BJ (cell line): Measurements from ENCODE around the gene B3GAT3. TPM values are rescaled to one million over a fixed set of nuclear protein-coding genes. Genes with fewer than 3 reads are reported as not detected.

Experiments
- CTCF ChIA-PET: fragments of 350-600 bp; formaldehyde crosslinking; extraction: SDS; loops from one replicate; lab custom pipeline; 2021; ENCODE audit warnings: antibody characterized with exemption, inconsistent platforms; lab: Yijun Ruan, JAX
- POLR2A ChIA-PET: fragments of 300-600 bp; sonication (Branson Sonifier 250); formaldehyde crosslinking; extraction: SDS; loops from one replicate; lab custom pipeline; 2021; ENCODE audit warnings: antibody characterized with exemption; lab: Charles Lee
- DNase-seq: peaks from one replicate; pipeline ENCODE4 v3.0.0-alpha.2; 2011; ENCODE audit warnings: low read depth
- H3K27me3 ChIP-seq: 2 replicates; pipeline ENCODE4 v1.6.0; 2011; ENCODE audit warnings: low read length; ENCODE audit not compliant: control insufficient read depth, insufficient read depth
- H3K36me3 ChIP-seq: 2 replicates; pipeline ENCODE4 v1.5.1; 2011; ENCODE audit warnings: low read length; ENCODE audit not compliant: control insufficient read depth, insufficient read depth
- H3K4me3 ChIP-seq: 2 replicates; pipeline ENCODE4 v1.5.1; 2011; ENCODE audit warnings: low read depth, mild to moderate bottlenecking, control low read depth, low read length
- CTCF ChIP-seq: IDR thresholded peaks from 2 replicates; pipeline ENCODE4 v1.5.1; 2011; ENCODE audit warnings: low read depth, mild to moderate bottlenecking, control low read depth, inconsistent platforms, low read length, moderate library complexity; ENCODE audit not compliant: insufficient read depth
- polyA plus RNA-seq: library from polyadenylated mRNA; depleted of rRNA; stranded (reverse); fragments of >200 nt; gene quantifications from 2 replicates; pipeline ENCODE4 v1.2.3, GENCODE V29; 2011

Gene B3GAT3
- polyA plus RNA-seq, 1 experiment: 42.4 TPM

GRCh38 chr11:62614275-62614674 is 7.5 kb downstream of the B3GAT3 start:
- no peak overlapping the region for H3K4me3 ChIP-seq
- POLR2A ChIA-PET: no interaction called here
- CTCF ChIA-PET: no interaction called here
- TF ChIP-seq CTCF: no peak
- DNase-seq: no peak
- H3K27me3 ChIP-seq: no peaks in the 10 kb centered on the region
- peaks cover 12% of the 10 kb centered on the region for H3K36me3 ChIP-seq

- POLR2A ChIA-PET: no interaction called here
Measured at GRCh38 chr11:62613291-62613778, 8.5 kb downstream of the B3GAT3 start.

GRCh38 chr11:62612366-62613290 is 9.2 kb downstream of the B3GAT3 start, which contains the start of the genes EML3 and ROM1:
Gene EML3, minus strand, starts transcription at chr11:62612775. Its CDS starts 318 bp downstream, at chr11:62612457.
Gene ROM1, plus strand, starts transcription at chr11:62613257. Its CDS starts 25 bp downstream, at chr11:62613282.
- peaks cover 15% of the 10 kb centered on the region for H3K36me3 ChIP-seq
- peak within 1 kb of the TSS; percentile 65 for H3K4me3 ChIP-seq
- TF ChIP-seq CTCF: peak; percentile 70
- POLR2A ChIA-PET: interaction anchor here (0.7 kb wide), 1 partner anchor 52 kb away, joined by 4 read pairs; no protein-coding TSS in a partner anchor
- DNase-seq: no peak
- H3K27me3 ChIP-seq: no peaks in the 10 kb centered on the region
- CTCF ChIA-PET: interaction anchor here (0.8 to 3.4 kb wide), 17 partner anchors 9 to 231 kb away, joined by 3 to 26 read pairs (median 4); partner anchors contain the start of genes B3GAT3, C11orf98, CSKMT and MTA2

More at GRCh38 chr11:62613291-62613778, 8.5 kb downstream of the B3GAT3 start:
- Histone ChIP-seq H3K4me3 (no peak overlapping the region), H3K36me3 (peaks cover 13% of the 10 kb centered on the region), H3K27me3 (no peaks in the 10 kb centered on the region)
- CTCF ChIA-PET: interaction anchor here (0.9 to 3.4 kb wide), 3 partner anchors 9 to 219 kb away, joined by 3 to 26 read pairs (median 4); partner anchors contain the start of gene B3GAT3
- TF ChIP-seq CTCF: no peak
- DNase-seq: no peak

- ChIA-PET POLR2A (interaction anchor here (0.7 to 1.4 kb wide), 2 partner anchors 10 to 53 kb away, joined by 3 to 4 read pairs; partner anchors contain the start of gene MTA2), CTCF (interaction anchor here (0.7 to 3.4 kb wide), 18 partner anchors 9 to 281 kb away, joined by 3 to 26 read pairs (median 4); partner anchors contain the start of genes B3GAT3, C11orf98, CSKMT and MTA2)
- DNase-seq: no peak
- H3K36me3 ChIP-seq: peaks cover 13% of the 10 kb centered on the region
- peak overlapping the region; percentile 65 for H3K4me3 ChIP-seq
- H3K27me3 ChIP-seq: no peaks in the 10 kb centered on the region
- 0 out of 2 replicates have a peak, but pooled peaks have one; percentile 22 for TF ChIP-seq CTCF
Measured at GRCh38 chr11:62611705-62612365, 10.0 kb downstream of the B3GAT3 start.
